Inflammatory macrophage treated with lipopolysaccharide for 1 hour (primary cell): ENCODE results near the gene TRIM27.
"Not testable (repeated sequence)": the region's sequence is repeated elsewhere in the genome, so short reads cannot be mapped to it uniquely, and the experiment has no call there.

Source experiments
- DNase-seq, 2 donors: peaks; one replicate each; pipeline ENCODE4 v3.0.0-alpha.2; 2020 to 2022

The TRIM27 gene

GRCh38 chr6:28895131-28895812 lies 28.5 kb downstream of the TRIM27 start:
- DNase-seq: peak; percentile 94 to 100

GRCh38 chr6:28893172-28893799 lies 30.5 kb downstream of the TRIM27 start:
- DNase-seq: no peak

- no peak for DNase-seq
Measured at GRCh38 chr6:28892525-28892924, 31.3 kb downstream of the TRIM27 start.

GRCh38 chr6:28887796-28888496 lies 35.8 kb downstream of the TRIM27 start:
- no peak for DNase-seq

GRCh38 chr6:28886079-28886439 lies 37.7 kb downstream of the TRIM27 start:
- no peak for DNase-seq

- peak; percentile 38 to 45 for DNase-seq
Measured at GRCh38 chr6:28884423-28885131, 39.2 kb downstream of the TRIM27 start.

GRCh38 chr6:28880894-28881780 lies 42.6 kb downstream of the TRIM27 start:
- peak; percentile 53 to 88 for DNase-seq

GRCh38 chr6:28880519-28880893 lies 43.3 kb downstream of the TRIM27 start:
- no peak for DNase-seq

GRCh38 chr6:28876710-28877109 lies 47.1 kb downstream of the TRIM27 start:
- DNase-seq: no peak

- DNase-seq: no peak
Measured at GRCh38 chr6:28875191-28875747, 48.5 kb downstream of the TRIM27 start.

GRCh38 chr6:28872157-28872817 lies 51.5 kb downstream of the TRIM27 start:
- DNase-seq: not testable (repeated sequence)

- no peak for DNase-seq
Measured at GRCh38 chr6:28871335-28872156, 52.2 kb downstream of the TRIM27 start.

GRCh38 chr6:28868873-28869272 lies 54.9 kb downstream of the TRIM27 start:
- DNase-seq: no peak

- DNase-seq: no peak
Measured at GRCh38 chr6:28867086-28867409, 56.7 kb downstream of the TRIM27 start.

- peak; percentile 36 to 41 for DNase-seq
Measured at GRCh38 chr6:28866205-28867085, 57.3 kb downstream of the TRIM27 start.

- peak; percentile 52 to 67 for DNase-seq
Measured at GRCh38 chr6:28865401-28866204, 58.2 kb downstream of the TRIM27 start.

GRCh38 chr6:28864326-28864923 lies 59.4 kb downstream of the TRIM27 start:
- DNase-seq: no peak

GRCh38 chr6:28863604-28864325 lies 60.0 kb downstream of the TRIM27 start:
- DNase-seq: peak; percentile 65 to 97
